ENCODE measurements around the gene ZIC5.

- TF ChIP-seq, protein P1, sequence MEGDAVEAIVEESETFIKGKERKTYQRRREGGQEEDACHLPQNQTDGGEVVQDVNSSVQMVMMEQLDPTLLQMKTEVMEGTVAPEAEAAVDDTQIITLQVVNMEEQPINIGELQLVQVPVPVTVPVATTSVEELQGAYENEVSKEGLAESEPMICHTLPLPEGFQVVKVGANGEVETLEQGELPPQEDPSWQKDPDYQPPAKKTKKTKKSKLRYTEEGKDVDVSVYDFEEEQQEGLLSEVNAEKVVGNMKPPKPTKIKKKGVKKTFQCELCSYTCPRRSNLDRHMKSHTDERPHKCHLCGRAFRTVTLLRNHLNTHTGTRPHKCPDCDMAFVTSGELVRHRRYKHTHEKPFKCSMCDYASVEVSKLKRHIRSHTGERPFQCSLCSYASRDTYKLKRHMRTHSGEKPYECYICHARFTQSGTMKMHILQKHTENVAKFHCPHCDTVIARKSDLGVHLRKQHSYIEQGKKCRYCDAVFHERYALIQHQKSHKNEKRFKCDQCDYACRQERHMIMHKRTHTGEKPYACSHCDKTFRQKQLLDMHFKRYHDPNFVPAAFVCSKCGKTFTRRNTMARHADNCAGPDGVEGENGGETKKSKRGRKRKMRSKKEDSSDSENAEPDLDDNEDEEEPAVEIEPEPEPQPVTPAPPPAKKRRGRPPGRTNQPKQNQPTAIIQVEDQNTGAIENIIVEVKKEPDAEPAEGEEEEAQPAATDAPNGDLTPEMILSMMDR (IDR thresholded peaks at IDR 0.05), result no peak
- TF ChIP-seq POLR2AphosphoS5 (IDR thresholded peaks at IDR 0.05), result no peak
- no peak for TF ChIP-seq POLR2A (IDR thresholded peaks at IDR 0.05)
These were observed 21.7 kb downstream of the ZIC5 start for GRCh38 chr13:99949679-99950413.
